Stimulated activated CD4-positive, alpha-beta T cell treated with anti-CD3 and anti-CD28 coated beads, TNF-alpha, amount 100 ng/mL, for 1 hour (primary cell): ENCODE data around the gene NELL1.

Source experiments
- DNase-seq, 3 donors: peaks; one replicate each; pipeline ENCODE4 v3.0.0-alpha.2; 2020; ENCODE audit warnings: low read depth in 3 of 3, low spot score in 1 of 3

NELL1 gene

GRCh38 chr11:21410513-21410912 lies 741.1 kb downstream of the NELL1 start:
- DNase-seq = no peak

DNA sequence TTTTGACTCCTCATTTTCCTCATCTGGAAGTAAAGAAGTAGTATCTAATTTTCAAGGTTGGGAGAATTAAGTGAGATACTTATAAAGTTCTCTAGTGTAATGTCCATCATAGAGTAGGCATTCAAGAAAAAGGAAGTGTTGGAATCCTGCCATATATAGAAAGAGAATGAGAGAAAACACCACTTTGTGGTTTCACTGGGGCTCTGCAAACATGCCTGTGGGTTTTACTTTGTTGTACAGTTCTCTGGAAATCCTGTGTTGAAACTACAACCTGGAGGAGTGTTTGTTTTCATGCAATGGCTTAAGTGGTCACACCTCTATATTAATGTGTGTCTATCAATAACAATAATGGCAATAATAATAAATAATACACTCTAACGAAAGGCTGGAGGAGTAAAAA lies 741.7 kb downstream of the NELL1 start:
- DNase-seq = no peak

- DNase-seq = no peak
These were observed 742.2 kb downstream of the NELL1 start for GRCh38 chr11:21411597-21411996.

DNA sequence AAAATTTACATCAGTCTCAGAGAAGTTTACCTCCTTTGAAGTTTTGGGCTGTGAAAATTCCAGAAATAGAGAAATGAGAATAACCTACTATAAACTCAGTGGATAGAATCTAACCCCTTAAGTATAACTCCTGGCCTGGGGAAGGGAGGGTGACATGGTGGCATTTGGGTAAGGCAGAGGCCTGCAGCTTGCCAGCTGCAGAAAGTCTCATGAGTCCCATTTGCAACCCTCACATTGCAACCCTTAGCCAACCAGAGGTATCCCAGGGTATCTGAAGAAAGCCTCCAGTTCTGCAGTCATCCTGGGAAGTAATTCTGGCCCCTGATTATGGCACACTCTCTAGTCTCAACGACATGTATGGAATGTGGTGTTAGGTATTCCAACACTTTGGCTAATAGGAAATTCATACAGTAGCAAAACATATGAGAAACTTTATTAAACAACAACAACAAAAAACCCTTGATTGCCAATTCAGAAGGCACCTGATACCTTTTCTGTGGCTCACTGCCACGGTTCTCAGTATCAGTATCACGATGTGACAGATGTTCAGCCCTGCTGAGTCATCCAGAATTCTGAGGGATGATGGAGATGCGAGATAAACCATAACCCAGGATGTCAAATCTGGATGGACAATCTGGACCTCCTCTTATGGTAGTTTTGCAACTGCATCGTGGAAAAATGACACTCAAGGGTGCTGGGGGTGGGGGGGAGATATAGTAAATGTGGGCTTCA lies 743.4 kb downstream of the NELL1 start:
- DNase-seq = no peak

- no peak for DNase-seq
These were observed 745.6 kb downstream of the NELL1 start for GRCh38 chr11:21414953-21415352.

DNA sequence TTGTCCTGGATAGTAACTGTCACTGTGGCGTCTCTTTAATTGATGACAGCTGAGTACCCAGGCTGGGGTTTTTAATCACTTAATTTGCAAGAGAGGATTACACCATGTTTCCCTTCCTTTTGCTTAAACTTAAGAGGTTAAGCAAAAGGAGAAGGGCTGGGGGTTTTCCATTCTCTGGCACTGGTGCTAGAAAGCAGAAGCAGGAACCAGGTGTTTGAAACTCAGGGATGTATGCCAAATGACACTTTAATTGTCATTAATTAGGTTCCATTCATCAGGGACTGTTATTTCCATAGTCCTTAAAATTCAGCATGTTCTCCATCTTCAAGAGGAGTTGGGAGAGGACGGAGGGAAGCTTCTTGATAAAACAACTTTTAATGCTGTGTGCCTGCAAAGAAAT lies 746.2 kb downstream of the NELL1 start:
- no peak for DNase-seq

DNA sequence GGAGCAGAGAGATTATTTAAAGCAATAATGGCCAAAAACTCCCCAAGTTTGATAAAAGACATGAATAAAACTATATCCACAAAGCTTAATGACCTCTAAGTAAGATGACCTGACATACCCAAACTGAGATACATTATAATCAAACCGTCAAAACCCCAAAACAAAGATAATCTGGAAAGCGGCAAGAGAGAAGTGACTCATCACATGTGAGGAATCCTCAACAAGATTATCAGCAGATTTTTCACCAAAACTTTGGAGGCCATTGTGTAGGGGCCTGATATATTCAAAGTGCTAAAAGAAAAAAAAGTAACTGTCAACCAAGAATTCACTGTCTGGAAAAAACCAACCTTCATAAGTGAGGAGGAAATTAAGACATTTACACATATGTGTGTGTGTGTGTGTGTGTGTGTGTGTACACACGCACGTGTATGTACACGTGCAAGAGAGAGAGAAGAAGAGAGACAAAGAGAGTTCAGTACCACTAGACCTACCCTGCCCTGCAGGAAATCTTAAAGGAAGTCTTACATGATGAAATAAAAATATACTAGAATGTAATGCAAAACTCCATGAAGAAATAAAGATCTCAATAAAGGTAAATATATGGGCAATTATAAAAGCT lies 752.4 kb downstream of the NELL1 start:
- no peak for DNase-seq

GRCh38 chr11:21426931-21427330 lies 757.5 kb downstream of the NELL1 start:
- no peak for DNase-seq

- no peak for DNase-seq
These were observed 758.3 kb downstream of the NELL1 start for GRCh38 chr11:21427726-21428125.

GRCh38 chr11:21428796-21429195 lies 759.4 kb downstream of the NELL1 start:
- no peak for DNase-seq

GRCh38 chr11:21429401-21429800 lies 760.0 kb downstream of the NELL1 start:
- no peak for DNase-seq

DNA sequence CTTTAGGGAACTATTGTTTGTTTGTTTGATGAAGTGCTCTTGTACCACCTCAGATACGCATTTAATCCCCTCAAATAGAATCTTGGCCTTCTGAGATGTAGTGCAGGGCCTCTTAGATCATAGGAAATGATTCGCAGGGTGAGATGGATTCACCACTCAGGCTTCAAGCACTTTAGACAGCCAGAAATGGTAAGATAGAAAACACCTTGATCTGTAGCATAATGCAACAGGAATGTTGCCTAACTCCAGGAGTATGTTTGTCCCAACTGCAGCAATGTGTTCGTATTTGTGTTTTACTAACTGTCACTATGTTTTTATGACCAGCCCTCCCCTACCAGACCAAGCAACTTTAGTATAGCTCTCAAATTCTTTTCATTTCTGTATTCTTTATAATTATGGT lies 761.2 kb downstream of the NELL1 start:
- DNase-seq = no peak

DNA sequence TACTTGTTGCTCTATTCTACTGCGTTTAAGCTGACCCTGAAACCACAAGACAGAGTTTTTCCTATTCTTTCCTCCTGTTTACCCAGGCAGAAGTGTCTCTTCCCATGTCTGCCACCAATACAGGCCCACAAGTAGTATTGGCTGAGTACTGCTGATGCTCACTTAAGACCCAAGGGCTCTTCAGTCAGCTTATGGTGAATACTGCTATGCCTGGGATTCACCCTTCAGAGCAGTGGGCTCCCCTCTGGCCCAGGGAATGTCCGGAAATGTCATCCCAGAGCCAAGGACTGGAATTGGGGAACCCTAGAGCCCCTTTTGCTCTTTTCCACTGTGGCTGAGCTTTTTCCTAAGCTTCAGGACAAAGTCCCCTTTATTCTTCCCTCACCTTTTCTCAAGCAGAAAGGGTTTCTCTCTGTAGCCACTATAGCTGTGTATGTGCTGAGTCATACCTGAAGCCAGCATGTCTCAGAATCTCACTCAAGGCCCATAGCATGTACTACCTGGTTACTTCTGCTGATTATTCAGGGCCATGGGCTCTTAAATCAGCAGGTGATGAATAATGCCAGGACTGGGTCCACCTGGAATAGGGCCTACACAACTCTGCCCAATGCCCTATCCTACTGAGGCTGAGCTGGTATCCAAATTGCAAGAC lies 777.7 kb downstream of the NELL1 start:
- no peak for DNase-seq

- DNase-seq = no peak
These were observed 778.5 kb downstream of the NELL1 start for GRCh38 chr11:21447871-21448270.

GRCh38 chr11:21456186-21456585 lies 786.8 kb downstream of the NELL1 start:
- no peak for DNase-seq

GRCh38 chr11:21460082-21460481 lies 790.7 kb downstream of the NELL1 start:
- DNase-seq = no peak

- no peak for DNase-seq
These were observed 792.3 kb downstream of the NELL1 start for GRCh38 chr11:21461701-21462100.

DNA sequence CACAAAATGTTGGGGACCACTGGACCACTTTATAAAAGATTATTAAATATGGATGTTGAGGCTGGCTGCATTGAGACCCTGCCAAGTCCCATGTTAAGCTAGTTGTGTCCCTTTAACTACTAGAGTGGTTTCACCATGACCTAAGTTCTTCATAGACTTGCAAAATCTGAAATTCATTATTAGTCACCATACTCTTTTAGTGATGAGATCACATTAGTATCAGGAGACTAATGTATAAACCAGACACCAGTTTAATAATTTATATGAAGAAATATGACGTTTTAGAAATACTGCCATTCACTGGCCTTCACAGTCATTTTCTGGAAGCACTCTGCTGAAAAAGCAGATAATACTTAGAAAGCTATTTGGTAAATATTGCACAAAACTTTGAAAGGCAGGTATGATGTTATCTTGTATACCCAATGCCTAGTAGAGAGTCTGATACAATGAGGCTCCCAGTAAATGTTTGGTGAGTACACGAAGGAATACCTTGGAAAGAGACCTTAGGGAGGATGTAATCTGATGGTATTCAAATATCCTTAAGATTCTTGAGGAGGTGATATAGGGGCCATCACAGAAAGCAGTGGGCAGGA lies 795.3 kb downstream of the NELL1 start:
- DNase-seq = no peak

DNA sequence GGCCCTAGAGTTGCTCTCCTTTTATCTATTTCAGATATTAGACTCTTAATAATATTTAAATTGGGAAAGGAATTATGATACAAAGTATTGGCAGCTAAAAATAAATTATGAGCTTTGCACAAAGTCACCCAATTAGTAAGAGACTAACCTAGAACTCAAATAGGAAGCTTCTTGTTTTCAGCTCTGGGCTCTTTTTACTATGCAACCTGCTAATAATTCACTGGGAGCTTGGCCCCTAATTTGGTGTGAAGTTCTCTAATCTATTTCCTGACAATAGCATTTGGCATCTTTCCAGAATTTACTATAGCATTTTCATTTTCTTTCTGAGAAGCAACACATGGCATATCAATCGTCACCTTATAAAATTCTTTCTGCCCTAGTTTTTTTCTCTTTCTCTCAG lies 795.8 kb downstream of the NELL1 start:
- DNase-seq = no peak

DNA sequence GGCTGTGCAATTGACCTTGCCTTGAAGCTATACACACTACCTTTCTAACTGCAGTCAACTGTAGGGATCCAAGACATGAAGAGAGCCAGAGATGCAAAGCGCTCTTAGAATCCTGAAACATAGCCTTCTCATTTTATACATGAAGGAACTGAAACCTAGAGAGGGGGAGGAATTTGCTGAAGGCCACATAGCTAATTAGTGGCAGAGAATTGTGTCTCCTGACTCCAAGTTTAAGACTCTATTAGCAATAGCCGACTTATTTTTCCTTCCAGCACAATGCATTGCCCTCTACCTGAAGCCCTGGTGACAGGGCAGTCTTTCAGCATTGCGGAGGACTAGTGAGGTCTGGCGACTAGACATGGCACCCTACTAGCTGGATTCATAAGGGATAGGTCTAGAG lies 796.5 kb downstream of the NELL1 start:
- no peak for DNase-seq

- no peak for DNase-seq
These were observed 801.1 kb downstream of the NELL1 start for GRCh38 chr11:21470521-21470920.

GRCh38 chr11:21472261-21472660 lies 802.9 kb downstream of the NELL1 start:
- no peak for DNase-seq
